ENCODE results near the gene SLIT1.

Gene SLIT1

DNA sequence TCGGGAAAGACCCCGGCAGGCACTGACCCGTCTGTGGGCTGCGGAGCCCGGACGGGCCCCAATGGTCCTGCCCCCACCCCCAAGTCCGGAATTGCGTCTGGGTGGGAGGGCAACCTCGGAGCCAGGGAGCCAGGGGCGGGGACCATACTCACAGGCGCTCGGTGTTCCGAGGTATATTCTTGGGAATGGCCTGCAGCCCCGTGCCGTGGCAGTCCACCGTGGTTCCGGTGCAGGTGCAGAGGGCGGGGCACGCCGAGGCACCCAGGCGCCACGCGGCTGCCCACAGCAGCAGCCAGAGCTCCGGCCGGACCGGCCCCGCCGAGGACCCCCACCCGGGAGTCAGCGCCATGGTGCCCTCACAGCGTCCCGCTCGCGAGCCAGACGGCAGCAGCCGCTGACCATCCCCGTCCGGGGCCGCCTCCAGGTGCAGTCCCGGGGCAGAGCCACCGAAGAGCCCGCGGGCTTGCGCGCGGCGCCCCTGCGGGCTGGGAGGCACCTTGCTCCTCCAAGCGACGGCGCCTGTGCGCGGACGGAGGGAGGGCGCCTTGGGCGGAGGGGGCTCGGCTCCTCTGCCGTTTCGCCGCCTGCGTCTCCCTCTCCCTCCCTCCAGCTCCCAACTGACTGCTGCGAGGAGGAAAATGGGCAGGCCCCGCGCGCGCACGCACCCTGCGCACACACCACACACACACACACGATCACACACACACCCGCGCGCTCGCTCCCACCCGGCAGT lies at the start of gene SLIT1:
SLIT1 (minus strand) TSS at position 634 of the 733 bp plus-strand sequence; CDS start at position 349, 285 bp downstream.
- H3K36me3 Mint-ChIP-seq = no peaks in the 10 kb centered on the region
- peak; percentile 47 to 48 for ATAC-seq (replicated peaks)
- peak within 1 kb of the TSS; percentile 75 for H3K27ac Mint-ChIP-seq
- no peaks in the 10 kb centered on the region for H3K9me3 Mint-ChIP-seq
- H3K4me1 Mint-ChIP-seq = peaks cover 13 to 16% of the 10 kb centered on the region in 2 donors
- peak within 1 kb of the TSS; percentile 71 to 79 for H3K4me3 Mint-ChIP-seq
- no peak for DNase-seq
- H3K27me3 Mint-ChIP-seq = peaks cover 71 to 79% of the 10 kb centered on the region in 2 donors

DNA sequence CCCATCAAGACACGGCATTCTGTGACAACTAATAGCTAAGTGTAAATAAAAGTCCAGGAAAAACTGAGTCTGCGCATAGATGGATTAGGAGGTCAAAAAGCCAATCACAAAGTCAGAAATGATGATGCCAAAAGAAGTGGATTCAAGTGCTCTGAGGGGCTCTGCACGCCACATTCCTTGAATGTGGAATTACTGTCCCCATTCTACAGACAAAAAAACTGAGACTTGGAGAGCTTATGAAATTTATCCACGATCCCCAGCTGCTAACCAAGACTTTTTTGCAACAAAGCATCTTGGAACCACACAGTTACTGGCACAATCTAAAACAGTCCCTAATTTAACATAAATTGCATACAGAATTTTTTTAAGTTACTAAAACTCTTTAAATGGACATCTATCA lies 49.6 kb upstream of the SLIT1 start:
- Mint-ChIP-seq H3K4me1 (no peaks in the 10 kb centered on the region), H3K4me3 (no peak overlapping the region), H3K9me3 (no peaks in the 10 kb centered on the region), H3K27ac (no peak overlapping the region), H3K27me3 (no peaks in the 10 kb centered on the region), H3K36me3 (peaks cover 4 to 9% of the 10 kb centered on the region in 2 donors)
- DNase-seq (no peak), ATAC-seq (replicated peaks) (no peak)

DNA sequence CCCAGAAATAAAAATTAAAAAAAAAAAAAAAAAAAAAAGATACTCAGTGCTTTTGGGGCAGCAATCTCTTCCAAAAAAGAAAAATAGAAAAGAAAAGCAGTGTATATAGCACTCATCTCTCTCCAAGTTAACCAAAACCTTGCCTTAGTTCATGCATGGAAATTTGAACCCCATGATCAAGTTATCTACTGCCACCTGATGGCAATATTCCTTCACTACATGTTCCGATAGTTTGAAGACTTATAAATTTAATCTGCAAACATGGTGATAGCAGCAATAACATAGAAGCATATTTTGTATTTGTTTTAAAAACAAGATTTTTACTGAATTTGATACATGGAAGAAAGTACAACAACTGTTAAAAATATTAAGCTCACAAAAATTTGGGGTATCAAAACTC lies 48.6 kb upstream of the SLIT1 start:
- DNase-seq (no peak), ATAC-seq (replicated peaks) (no peak)
- Mint-ChIP-seq H3K4me3 (no peak overlapping the region), H3K27ac (no peak overlapping the region), H3K27me3 (no peaks in the 10 kb centered on the region), H3K4me1 (no peaks in the 10 kb centered on the region), H3K9me3 (no peaks in the 10 kb centered on the region), H3K36me3 (peaks cover 9 to 12% of the 10 kb centered on the region in 2 donors)

DNA sequence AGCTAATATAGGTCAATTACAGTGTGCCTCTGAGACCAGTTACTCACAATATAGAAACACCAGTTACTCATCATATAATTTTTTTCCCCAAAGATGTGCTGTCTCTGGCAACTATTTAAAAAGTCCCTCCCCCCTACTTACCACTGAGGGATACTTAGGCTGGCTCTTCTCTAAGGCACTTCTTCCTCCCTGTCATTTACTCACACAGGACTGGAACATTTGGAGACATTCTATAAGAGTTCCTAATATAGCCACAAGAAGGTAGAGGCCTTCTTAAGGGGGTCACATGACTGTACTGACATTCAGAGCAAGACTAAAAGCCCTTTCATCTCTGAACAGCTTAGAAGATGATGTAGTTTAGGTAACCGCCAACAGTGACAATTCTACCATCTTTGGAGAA lies 44.4 kb upstream of the SLIT1 start:
- Mint-ChIP-seq H3K4me1 (no peaks in the 10 kb centered on the region), H3K9me3 (no peaks in the 10 kb centered on the region), H3K4me3 (no peak overlapping the region), H3K27me3 (no peaks in the 10 kb centered on the region), H3K27ac (no peak overlapping the region), H3K36me3 (peaks cover 18 to 25% of the 10 kb centered on the region in 2 donors)
- ATAC-seq (replicated peaks) = peak in 1 of 2 donors; percentile 45
- DNase-seq = no peak

DNA sequence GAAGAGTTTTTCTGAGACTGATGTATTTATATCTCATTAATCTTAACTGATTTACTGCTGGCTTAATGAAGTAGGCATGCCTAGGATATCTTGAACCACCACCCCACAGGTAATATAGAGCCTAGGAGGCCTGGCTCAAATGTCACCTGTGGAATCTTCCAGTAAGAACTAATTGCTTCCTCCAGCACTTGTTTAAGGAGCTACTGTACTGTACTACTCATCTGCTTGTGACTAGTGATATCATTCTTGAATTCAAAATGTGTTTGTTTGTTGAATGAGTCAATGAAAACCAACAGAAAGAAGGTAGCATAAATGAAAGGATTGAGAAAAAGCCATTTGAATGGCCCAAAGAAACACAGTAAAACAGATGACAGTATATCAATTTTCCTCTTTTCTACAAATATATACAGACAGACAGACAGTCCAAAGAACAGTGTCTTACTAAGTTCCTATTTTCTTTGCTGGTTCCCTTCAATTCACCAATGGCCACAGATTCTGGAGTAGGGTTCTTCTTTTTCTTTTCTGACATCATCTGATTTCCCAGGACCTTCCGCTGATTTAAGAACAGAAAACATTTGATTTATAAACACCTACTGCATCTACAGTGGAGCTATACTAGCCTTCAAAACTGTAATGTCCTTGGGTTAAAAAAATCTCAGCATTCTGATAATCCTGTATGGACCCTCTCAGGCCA lies 43.7 kb upstream of the SLIT1 start:
- ATAC-seq (replicated peaks) = no peak

DNA sequence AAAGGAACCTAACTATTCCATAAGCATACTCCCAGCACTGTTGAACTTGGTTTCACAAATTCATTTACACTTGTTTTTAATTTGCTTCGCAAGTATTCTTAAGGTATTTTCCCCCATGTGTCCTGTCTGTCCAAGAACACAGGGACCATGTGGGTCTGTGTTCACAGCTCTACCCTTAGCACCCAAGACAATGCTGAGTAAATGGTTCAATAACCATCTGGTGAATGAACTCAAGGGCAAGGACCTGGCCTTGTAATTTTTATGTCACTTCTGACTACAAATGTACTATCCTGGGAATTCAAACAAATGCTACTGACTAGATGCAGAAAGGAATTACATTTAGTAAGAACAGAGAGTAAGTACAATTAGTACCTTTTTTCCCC lies 43.0 kb upstream of the SLIT1 start:
- DNase-seq (no peak), ATAC-seq (replicated peaks) (no peak)
- H3K9me3 Mint-ChIP-seq = no peaks in the 10 kb centered on the region
- no peak overlapping the region for H3K4me3 Mint-ChIP-seq
- H3K27ac Mint-ChIP-seq = no peak overlapping the region
- no peaks in the 10 kb centered on the region for H3K27me3 Mint-ChIP-seq
- peaks cover 21 to 33% of the 10 kb centered on the region in 2 donors for H3K36me3 Mint-ChIP-seq
- no peaks in the 10 kb centered on the region for H3K4me1 Mint-ChIP-seq

More for the DNA sequence above, 43.7 kb upstream of the SLIT1 start:
- Mint-ChIP-seq H3K27me3 (no peaks in the 10 kb centered on the region), H3K4me1 (no peaks in the 10 kb centered on the region), H3K36me3 (peaks cover 24 to 30% of the 10 kb centered on the region in 2 donors), H3K4me3 (no peak overlapping the region), H3K9me3 (no peaks in the 10 kb centered on the region), H3K27ac (no peak overlapping the region)
- DNase-seq = no peak

DNA sequence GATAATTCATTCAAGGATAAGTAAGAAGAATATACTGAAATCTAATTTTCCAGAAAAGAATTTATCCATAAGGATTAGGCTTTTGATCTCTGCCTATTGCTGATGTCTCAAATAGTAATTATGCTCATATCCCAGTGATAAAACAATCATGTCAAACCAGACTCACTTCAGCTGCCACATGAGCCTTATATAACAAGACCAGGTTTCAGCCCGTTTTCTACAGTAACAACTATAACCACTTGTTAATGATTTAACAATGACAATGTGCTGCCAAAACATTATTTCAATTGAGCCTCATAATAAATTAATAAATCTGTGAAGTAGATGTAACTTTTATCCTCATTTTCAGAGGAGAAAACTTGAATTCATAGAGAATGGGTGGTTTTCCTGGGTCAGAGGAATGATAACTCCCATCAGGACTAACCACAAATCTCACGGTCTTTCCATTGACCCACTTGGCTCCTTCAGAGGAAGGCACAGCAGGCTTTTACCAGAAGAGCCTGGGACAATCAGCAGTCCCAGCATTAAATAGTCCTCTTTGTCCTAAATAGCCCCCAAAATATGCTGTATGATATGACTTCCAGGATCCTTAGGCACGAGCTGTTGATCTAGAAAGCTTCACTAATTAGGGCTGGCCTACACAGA lies 42.5 kb upstream of the SLIT1 start:
- Mint-ChIP-seq H3K9me3 (no peaks in the 10 kb centered on the region), H3K27me3 (no peaks in the 10 kb centered on the region), H3K27ac (no peak overlapping the region), H3K36me3 (peaks cover 17 to 35% of the 10 kb centered on the region in 2 donors), H3K4me1 (no peaks in the 10 kb centered on the region), H3K4me3 (no peak overlapping the region)
- ATAC-seq (replicated peaks) (no peak), DNase-seq (no peak)

DNA sequence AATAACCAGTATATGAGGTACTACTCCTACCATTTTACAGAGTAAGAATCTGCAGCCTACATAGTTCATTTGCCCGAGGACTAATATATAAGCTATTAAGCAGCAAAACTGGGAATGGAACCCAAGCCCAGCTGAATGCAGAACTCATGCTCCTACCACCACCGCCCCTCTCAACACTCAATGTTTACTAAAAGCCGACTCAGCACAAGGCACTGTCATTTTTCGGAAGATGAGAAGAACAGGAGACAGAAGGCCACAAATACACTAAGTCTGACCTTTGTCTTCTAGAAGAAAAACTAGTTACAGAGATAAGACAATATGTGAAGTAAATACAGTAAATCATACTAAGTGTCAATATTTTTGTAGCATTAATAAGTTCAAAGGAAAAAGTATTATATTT lies 40.6 kb upstream of the SLIT1 start:
- Mint-ChIP-seq H3K4me1 (no peaks in the 10 kb centered on the region), H3K27me3 (no peaks in the 10 kb centered on the region), H3K9me3 (no peaks in the 10 kb centered on the region), H3K27ac (no peak overlapping the region), H3K36me3 (peaks cover 17 to 35% of the 10 kb centered on the region in 2 donors), H3K4me3 (no peak overlapping the region)
- DNase-seq (no peak), ATAC-seq (replicated peaks) (no peak)

DNA sequence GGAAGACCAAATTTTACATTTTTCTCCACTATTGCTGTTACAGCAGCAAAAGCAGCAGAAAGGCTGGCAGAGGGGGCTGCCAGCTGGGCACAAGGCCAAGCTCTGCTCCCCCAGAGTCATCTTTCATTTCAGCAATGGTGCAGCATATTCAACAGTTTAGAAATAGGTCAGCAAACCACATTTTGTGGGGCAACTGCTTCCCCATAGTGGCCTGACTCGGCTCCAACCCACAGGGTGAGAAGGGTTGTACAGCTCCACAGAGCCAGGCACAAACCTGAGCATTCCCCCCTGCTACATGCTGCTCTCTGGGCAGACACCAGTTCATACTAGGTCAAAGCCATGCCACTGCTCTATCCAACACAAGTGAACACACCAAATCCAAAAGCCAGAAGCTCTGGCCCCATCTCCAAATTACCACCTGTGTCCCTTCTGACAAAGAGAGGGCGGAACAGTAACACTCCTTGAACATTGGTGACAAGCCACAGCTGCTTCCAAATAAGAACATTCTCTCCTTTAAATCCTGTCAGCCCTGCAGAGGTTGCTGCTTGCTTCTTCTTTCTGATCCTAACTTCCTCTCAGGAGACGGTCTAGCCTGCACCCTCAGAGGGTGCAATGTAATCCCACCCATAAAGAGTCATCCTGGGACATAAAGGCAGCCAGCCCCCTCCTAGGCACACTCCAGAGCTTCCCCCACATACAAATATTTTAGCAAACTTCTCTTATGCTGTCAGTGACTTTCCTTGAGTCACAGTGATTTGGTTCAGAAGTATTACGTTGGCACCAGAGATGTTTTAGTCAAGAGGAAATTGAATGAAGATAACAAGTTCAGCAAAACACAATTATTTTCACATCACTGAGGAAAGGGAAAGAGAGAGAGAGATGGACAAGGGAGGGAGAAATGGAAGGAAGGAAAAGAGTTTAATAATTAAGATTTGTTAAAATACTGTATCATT lies 39.0 kb upstream of the SLIT1 start:
- ATAC-seq (replicated peaks) (no peak), DNase-seq (no peak)
- H3K9me3 Mint-ChIP-seq = no peaks in the 10 kb centered on the region
- H3K36me3 Mint-ChIP-seq = peaks cover 19 to 35% of the 10 kb centered on the region in 2 donors
- no peak overlapping the region for H3K27ac Mint-ChIP-seq
- H3K4me3 Mint-ChIP-seq = no peak overlapping the region
- H3K27me3 Mint-ChIP-seq = no peaks in the 10 kb centered on the region
- no peaks in the 10 kb centered on the region for H3K4me1 Mint-ChIP-seq

DNA sequence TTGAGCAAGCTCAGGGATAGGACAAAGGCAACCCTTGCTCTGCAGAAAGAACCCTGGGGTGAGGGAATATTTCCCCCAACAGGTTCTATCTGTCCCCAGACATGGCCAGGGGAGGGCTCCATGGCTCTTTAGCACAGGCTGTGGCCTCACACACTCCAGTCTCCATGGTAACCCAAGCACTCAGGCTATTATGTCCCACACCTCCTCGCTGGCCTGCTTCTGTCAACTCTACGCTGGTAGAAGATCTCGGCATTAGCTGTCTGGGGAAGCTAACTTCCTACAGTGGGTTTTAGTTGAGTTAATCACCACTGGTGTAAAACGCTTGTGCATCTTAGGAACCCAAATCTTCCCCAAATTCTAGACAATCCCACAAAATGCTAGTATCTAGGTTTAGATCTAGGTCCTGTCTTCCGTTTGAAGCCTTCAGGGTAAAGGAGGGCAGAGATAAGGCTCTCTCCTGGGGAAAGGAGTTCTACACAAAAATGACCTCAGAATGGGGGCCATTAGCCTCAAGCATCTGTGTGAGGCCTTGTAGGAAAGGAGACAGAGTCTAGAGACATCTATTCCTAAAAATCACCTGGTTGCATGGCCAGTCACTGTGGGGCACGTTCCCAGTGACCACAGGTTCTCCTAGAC lies 36.7 kb upstream of the SLIT1 start:
- no peaks in the 10 kb centered on the region for H3K9me3 Mint-ChIP-seq
- no peaks in the 10 kb centered on the region for H3K27me3 Mint-ChIP-seq
- DNase-seq = no peak
- H3K4me1 Mint-ChIP-seq = peaks cover 0 to 6% of the 10 kb centered on the region in 2 donors
- ATAC-seq (replicated peaks) = no peak
- H3K36me3 Mint-ChIP-seq = peaks cover 17 to 28% of the 10 kb centered on the region in 2 donors
- no peak overlapping the region for H3K27ac Mint-ChIP-seq
- no peak overlapping the region for H3K4me3 Mint-ChIP-seq

DNA sequence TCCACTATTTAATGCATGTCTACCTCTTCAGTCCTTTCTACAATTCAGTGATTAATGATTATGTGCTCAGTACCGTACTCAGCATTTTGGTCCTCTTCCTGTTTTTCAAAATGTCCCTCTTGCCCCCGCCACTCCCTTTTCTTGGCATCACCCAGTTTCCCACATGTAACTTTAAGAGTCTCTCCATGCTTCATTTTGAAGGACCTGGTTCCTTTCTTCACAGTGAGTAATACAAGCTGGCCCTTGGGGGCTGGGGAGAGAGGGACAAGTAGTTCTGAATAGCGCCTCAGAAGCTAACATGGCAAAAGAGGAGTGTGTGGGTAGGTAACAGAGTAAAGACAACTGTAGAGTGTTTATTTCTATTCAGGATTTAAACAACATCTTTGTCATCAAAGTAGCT lies 34.6 kb upstream of the SLIT1 start:
- Mint-ChIP-seq H3K27ac (no peak overlapping the region), H3K27me3 (no peaks in the 10 kb centered on the region), H3K9me3 (no peaks in the 10 kb centered on the region), H3K4me3 (no peak overlapping the region), H3K36me3 (peaks cover 9 to 18% of the 10 kb centered on the region in 2 donors), H3K4me1 (peaks cover 0 to 10% of the 10 kb centered on the region in 2 donors)
- no peak for DNase-seq
- ATAC-seq (replicated peaks) = no peak

DNA sequence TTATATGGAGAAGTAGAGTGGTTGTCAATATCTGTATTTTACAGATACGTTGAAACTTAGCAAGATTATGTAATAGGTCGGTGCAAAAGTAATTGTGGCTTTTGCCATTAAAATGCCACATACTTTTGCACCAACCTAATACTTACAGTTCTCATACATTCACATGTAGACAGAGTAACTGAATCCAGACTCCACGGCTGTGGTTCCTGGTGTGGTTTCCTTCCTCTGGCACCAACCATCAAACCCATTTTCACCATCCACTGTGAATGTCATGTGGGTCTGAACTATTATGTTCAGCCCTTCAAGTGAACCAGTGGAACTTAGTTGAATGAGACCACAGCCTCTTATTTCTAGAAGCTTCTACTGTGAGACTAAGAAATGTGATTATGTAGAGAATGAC lies 31.5 kb upstream of the SLIT1 start:
- H3K9me3 Mint-ChIP-seq = no peaks in the 10 kb centered on the region
- no peak for ATAC-seq (replicated peaks)
- peaks cover 3 to 4% of the 10 kb centered on the region in 2 donors for H3K36me3 Mint-ChIP-seq

DNA sequence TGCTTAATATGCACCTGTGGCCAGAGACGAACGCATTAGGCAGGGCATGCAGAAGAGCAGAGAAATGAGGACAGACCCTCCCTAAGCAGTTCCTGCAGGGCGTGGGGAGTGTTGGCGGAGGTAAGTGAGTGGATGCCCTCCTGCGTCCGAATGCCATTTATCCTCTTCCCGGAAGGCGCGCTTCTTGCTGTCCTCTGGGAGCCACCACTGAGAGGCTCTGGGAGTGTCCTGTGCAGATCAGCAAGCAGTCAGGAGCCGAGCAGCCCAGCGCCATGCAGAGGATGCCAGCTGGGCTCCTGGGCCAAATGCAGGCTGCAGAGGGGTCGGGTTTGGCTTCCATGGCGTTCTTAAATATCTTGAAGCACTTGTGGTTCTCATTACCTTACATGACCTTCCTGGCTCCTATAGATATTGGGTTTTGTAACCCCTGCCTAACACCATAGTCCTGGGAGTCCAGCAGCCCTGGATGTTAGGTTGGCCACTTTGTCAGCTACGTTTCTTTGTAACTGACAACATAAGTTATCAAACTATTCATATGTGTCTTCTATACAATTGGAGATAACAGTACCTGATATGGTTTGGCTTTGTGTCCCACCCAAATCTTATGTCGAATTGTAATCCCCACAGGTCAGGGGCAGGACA lies 30.0 kb upstream of the SLIT1 start:
- Mint-ChIP-seq H3K27me3 (no peaks in the 10 kb centered on the region), H3K4me1 (peaks cover 0 to 10% of the 10 kb centered on the region in 2 donors), H3K9me3 (no peaks in the 10 kb centered on the region), H3K4me3 (no peak overlapping the region), H3K27ac (no peak overlapping the region), H3K36me3 (peaks cover 3 to 4% of the 10 kb centered on the region in 2 donors)
- DNase-seq = no peak
- no peak for ATAC-seq (replicated peaks)

More for the DNA sequence above, 31.5 kb upstream of the SLIT1 start:
- Mint-ChIP-seq H3K4me3 (no peak overlapping the region), H3K27ac (no peak overlapping the region), H3K4me1 (peaks cover 0 to 10% of the 10 kb centered on the region in 2 donors), H3K27me3 (no peaks in the 10 kb centered on the region)
- DNase-seq = no peak
